NCI-H128 (cell line): ENCODE results near the gene ADGRD1.
"Not testable (repeated sequence)": the region's sequence is repeated elsewhere in the genome, so short reads cannot be mapped to it uniquely, and the experiment has no call there.

Source experiments
- DNase-seq: peaks from one replicate; lab custom pipeline; 2025; ENCODE audit not compliant: unreplicated experiment; lab: John Stamatoyannopoulos, UW

The ADGRD1 gene

DNA sequence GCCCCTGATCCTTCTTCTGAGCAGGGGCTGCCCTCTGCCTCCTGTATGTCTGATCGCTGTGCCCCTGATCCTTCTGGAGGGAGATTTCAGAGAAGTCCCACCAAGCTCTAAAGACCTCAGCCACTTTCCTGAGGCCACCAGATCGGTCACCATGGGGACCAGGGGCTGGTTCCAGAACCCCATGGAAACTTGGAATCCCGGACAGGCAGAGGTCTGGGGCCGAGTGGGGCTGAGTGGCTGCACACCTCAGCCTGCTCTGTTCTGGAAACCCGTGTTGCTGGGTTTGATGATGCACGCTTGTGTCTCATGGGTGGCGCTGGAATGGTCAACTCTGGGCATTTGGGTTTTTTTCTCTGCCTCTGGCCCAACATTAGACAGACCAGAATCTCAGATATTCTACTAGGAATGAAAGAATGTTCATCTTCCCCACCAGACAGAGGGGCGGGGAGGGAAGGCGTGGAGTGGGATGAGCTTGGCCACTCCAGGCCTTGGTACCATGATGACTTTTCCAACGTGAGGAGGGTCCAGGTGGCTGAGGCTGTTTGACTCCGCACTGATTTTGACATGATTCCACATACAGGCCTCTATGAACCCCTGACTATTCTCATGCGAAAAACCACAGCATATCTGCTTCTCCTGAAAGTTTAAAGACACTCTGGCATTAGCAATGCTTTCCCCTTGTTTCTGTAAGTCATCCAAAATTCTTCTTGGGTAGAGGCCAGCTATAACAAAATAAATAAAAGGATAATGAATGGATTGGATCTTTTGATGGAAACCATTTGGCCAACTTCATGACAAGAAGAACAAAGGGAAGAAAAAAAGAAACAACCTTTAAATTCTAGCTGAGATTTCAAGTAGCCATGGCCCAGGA is 114.5 kb downstream of the ADGRD1 start:
- DNase-seq, result no peak

DNA sequence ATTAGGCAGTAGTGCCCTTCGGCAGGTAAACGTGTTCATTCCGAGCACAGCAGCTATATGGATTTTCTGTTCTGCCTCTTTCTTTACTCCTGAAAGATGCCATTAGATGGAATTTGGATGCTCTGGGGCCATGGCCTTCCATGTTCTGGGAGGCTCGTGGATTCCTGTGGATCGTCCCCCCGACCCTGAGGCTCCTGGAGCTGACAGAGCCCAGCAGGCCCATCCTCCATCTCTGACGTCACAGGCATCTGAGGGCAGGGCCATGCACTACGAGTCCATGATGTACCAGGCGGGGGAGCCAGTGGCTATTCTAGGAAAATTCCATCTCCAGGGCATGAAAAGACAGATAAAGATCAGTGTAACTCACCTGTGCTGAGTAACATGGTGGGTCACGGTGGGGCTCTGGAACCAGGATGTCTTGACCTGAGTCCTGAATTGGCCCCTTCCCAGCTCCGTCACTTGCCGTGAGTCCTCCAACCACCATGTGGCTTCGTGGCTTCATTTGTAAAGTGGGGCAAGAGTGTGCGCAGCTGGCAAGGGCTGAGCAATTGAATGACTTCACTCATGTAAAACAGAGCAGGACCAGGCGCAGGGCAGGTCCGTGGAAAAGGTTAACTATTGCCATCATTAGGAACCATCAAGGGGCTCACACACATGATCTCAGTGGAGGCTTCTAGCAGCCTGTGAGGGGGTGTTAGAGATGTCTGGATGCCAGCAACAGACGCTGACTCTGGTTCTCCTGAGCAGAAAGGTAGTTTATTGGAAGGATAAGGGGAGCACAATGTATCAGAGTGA is 115.4 kb downstream of the ADGRD1 start:
- not testable (repeated sequence) for DNase-seq

DNA sequence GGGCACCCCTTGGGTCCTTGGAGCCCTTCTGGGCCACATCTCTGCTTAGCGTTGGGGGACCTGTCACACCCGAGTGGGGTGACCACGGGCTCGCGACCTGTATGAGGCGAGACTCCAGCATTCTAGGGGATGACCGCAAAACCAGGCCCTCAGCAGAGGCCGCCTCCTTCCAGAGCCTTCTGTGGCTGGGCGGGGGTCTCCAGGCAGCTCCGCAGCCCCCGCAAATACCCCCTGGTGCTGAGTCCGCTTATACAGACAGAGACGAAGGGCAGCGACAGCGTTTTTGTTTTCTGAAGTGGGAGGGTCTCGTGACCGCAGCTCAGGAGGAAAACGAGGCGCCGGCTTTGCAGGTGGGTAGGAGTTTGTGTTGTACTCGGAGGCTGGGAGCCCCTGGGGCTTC is 116.4 kb downstream of the ADGRD1 start:
- not testable (repeated sequence) for DNase-seq

DNA sequence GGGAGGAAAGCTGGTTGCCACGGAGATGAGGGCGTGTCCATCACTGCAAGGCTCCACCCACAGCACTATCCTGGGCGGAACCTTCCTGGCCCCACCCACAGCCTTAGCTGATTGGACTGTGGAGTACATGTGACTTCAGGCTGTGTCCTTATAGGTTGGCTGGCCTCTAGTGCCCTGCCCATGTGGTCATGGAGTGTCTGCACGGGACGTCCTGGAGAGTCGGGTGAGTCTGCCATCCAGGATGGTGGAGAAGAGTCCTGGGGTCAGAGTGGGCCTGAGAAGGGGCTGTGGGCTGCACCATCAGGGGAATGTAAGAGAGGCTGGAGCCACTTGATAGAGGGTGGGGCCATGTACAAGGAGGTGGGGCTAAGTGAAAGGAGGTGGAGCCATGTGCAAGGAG is 117.0 kb downstream of the ADGRD1 start:
- not testable (repeated sequence) for DNase-seq

DNA sequence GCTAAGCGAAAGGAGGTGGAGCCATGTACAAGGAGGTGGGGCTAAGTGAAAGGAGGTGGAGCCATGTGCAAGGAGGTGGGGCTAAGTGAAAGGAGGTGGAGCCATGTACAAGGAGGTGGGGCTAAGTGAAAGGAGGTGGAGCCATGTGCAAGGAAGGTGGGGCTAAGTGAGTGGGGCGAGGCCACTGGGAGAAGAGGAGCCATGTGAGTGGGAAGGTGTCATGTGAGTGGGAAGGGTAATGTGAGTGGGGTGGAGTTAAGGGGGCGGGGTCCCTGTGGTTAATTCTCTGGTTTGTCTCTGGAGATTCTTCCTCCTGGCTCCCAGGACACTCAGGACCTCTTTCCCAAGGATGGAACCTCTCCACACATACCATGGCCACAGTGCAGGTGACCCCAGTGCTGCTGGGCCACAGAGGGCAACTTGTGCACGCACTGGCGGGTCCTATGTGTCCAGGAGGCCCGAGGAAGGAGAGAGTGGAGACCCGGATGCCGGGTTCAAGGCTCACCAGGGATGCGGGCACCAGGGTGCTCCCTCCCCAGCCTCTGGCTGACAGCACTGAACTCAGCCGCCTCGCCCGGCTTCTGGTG is 117.6 kb downstream of the ADGRD1 start:
- DNase-seq, result not testable (repeated sequence)

DNA sequence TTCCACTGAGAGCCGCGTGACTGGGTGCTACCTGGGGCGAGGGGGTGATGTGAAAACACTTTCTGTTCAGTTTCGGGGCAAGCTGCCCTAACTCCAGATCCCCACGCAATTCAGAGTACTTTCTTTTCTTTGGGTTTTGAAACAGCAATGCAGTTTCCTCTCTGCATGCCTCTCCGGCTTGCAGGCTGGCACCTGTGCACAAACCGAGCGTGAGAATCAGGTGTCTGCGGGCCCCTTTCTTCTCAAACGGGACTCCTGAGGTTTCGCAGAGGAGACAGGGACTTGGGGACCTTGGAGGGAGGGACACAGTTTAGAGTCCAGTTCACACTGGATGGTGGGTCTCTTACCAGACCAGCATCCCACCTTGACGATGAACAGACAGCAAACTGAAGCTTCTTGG is 118.2 kb downstream of the ADGRD1 start:
- DNase-seq, result not testable (repeated sequence)

DNA sequence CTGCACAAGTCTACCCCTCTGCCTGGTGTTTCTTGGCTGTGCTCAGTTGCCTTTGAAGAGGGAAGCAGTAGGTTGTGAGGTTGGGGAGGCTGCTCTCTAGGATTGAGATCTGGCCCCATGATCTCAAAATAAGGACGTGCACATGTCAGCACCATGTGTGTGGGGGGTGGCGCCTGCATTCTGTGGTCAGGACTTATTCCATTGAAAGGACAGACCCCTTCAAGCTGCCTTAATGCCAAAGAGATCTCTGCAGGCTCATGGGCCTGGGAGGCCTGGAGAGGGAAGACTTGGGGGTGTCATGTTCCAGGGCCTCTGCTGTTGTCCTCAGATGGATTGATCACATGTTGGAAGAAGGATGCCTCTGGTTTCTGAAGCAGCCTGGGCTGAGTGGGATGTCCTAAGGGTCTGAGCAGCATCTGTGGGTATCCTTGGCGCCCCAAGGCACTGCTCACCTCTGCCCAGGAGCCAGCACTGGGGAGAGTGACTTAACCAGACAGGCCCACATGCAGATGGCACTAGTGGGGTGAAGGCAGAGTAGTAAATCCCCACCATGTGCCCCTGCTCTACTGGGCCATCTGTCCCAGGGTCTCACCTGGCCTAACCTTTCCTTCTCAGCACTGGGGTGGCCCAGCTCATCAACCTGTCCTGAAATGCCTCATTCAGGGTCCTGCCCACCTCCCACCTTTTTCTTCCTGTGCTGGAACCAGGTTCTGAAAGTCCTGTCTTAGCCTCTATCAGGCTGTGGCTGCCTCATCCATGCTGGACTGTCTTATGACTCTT is 118.9 kb downstream of the ADGRD1 start:
- no peak for DNase-seq

DNA sequence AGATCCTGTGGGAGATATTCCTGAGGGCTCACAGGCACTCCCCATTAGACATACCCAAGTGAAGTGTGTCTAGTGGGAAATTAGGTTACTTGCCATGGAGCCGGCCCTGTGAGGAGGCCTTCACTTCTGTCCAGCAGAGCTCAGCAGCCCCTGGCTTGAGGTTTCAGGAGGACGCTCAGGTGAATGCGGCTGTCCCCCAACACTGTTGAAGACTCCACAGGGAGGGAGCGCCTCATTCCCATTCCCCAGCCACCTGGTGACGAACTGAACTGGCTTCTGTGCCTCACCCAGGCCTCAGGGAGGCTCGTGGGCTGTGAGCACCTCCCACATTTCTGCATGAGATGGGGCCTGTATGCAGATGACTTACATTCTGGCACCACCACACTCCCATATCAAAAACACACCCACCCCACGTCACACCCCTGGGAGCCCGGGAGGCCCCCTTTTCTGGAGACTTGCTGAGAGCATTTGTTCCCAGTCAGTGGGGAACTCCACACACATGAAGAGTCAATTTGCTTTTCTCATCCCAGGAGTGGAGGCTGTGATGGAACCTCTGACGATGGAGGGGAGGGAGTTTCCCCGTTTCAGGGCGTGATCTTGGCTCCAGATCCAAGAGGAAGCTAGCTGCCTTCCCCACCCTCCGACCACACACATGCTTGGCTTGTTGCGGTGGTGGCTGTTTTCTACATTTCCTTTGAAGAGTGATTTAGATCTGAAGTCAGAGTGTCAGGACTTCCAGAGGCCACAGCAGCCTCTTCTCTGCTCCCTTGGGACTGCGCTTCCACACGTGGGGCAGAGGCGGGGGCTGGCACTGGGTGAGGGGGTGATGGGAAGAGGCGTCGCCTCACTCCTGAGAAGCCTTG is 120.7 kb downstream of the ADGRD1 start:
- no peak for DNase-seq

DNA sequence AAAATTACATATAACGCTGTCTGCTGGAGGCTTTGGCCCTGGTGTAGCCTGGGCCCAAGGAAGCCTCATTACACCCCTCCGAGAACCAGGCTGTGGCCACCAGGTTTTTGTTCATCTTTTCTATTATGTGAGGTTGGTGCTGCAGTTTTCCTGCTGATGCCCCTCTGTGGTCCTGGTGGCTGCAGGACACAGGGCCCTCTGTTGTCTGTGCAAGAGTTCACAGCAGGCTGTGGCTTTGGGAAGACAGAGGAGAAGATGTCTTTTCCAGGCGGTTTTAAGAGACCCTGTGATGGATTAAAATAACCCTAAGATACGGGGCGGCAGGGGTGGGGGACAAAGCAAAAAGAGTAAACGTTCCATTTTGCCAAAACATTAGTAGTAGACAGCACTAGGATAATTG is 121.5 kb downstream of the ADGRD1 start:
- DNase-seq, result no peak

DNA sequence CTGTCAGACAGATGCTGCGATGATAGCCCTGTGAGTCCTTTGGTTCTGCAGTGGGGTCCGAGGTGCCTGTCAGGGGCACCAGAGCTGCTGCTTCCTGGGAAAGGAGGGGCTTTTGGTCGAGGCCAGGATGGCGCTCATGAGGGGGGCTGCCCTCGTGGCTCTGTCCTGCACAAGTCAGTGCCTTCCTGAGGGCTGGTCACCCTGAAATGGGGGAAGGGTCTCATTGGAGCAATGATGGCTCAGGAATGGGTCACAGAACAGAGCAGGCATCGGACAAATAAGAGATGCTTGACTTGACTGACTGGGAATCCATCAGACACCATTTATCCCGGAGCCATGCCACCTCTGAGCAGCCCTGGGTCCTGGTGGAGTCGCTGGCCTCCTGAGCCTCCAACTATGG is 121.9 kb downstream of the ADGRD1 start:
- DNase-seq, result no peak

DNA sequence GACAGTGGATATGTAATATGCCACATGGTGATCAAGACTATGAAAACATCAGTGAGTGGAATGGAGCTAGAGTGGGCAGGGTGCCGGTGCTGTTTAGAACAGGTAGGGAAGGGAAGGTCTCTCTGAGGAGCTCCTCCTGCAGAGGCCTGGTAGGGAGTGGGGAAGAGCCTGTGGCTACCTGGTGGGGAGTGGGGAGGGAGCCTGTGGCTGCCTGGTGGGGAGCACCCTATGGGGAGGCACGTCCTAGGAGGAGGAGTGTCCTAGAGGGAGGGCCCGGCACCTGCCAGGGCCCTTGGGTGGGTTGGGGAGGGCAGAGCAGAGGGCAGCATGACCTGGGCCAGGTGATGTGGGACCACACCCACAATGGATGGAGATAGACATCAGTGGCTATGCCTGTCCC is 122.6 kb downstream of the ADGRD1 start:
- DNase-seq, result no peak

DNA sequence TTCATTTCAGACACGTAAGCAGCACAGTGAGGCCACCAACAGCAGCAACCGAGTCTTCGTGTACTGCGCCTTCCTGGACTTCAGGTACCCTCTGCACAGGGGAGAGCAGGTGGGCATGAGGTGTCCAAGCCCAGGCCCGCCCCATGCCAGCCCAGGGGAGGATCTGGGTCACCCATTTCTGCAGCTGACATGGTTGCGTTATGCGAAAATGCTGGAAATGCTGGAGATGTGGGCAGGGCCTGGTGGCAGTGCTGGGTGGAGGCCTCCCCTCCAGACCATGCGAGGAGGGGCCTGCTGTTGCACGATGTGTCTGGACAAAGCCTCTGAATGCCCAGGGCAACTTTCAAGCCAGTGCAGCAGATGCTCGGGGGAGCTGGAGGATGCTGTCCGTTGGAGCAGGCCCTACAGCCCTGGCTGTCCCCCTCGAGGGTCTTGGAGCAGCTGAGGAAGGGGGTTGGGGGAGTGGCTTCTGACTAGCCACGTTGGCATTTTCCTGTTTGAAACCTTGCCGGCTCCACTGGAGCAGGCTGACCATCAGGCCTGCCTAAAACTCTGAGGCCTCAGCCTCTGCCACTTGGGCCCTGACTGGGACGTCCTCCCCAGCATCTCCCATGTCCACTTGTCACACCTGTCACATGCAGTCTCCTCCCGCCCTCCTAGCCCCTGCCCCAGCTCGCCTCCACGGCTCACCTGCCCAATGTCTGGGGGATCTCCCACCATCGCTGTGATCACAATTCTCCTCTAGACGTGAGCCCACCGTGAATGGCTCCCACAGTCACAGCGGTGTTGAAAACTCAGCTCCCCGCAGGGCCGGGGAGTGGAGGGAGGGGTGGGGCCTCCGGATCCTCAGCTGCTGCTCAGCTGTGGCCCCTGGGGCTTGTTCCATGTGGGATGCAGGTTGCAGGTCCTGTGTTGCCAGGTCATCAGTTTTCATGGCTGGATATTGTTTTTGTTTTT is 123.4 kb downstream of the ADGRD1 start:
- DNase-seq, result no peak

DNA sequence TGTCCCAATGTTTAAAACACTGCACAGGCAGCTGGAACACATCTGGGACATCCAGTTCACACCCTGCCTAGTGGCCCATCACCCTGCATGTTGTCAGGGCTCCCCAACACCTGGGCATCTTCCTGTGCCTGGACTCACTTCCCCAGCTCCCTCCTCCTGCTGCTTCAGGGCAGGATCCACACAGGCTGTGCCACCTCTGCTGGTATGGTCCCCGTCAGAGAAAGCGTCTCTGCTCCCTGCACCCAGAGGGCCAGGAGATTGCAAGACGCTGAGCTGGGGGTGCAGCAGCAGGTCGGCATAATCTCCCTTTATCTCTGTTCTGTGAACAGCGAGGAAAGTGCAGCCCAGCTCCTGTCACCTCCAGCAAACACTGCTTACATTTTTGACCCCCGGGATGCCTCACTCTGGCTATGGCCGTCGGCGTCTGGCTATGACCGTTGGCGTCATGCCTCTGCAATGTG is 124.3 kb downstream of the ADGRD1 start:
- DNase-seq, result no peak

DNA sequence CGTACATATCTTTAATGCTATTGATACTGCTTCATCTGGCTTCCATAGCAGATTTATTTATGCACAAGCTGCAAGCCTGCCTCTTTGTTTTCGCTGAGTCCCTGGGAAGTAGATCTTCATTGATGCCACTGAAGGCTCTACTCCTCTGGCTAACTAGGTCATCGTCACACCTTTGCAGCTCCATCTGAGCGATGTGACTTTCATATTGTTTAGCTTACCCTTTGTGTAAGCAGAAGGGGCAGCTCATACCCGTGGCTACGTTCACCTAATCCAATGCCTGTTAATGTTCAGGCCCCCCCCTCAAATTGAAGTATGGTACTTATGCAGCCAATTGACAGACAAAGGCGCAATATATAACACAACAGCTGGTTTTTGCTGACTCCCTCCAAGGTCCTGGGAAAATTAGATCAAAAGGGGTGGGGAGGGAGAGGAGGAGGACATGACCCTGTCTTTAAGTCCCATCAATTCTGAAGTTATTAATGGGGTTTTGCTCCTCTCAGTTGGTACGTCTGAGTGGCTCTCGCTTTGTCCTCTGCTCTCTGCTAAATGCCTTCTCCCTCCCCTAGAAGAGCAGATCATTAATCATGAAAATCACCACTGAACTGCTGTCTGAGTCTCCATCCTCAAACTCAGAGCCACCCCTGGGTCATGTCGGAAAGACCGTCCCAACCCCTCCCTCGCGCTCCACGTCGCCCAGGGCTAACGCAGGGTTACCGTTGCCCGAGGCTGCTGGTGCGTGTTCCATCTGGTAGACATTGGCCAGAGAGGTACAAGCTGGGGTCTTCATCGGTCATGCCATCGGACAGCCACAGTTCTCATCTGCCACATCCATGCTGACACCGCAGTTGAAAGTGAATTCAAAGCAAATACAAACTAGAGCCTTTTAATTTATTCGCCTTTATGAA is 128.8 kb downstream of the ADGRD1 start:
- no peak for DNase-seq

DNA sequence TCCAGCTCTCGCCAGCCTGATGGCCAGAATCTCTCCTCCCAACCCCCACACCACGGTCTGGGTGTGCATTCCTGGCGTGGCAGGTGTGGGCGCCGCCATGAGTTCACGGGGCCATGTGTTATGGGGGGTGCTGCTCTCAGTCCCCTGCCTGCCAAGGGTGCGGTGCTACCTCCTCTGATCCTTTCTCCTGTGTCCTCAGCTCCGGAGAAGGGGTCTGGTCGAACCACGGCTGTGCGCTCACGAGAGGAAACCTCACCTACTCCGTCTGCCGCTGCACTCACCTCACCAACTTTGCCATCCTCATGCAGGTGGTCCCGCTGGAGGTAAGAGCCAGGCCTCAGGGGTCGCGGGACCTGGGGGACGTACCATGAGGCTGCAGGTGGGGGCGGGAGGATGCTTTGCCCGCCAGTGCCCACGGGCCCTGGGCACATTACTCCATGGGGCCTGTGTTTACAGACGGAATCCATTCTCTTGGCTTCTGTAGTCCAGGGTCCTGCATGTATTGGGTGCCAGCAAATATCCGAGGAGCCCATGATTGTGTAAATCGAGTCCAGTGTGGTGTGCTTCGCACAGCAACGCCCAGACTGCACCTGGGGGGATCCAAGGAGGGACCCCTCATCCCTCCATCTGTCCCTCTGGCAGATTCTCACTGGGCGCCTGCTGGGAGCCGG is 130.8 kb downstream of the ADGRD1 start:
- no peak for DNase-seq

DNA sequence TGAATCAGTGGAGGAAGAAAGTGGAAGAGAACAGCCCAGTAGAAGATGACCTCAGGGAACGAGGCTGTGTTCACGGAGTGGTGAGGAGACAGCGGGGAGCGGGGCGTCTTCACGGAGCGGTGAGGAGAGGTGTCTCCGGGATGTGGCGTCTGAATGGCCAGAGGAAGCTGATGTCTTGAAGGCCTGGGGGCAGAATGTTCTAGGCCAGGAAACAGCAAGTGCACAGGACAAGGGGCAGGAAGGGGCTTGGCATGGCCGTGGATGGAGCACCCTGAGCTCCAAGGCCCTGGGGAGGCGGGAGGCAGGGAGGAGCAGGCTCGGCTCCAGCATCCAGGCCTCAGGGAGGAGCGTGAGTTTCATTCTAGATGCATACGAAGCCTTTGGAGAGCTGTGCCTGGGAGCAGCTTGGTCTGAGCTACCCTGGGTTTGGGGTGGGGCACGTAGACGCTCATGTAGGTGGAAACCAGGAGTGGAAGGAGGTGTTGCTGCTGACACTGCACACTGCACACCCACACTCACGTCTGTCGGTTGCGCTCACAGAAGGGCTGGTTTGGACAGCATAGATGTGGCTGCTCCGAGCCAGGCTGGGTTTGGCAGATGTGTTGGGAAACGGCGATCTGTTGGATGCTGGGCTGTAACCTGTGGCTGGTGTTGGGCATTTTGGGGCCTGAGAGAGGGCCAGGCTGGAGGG is 131.6 kb downstream of the ADGRD1 start:
- no peak for DNase-seq
